Measurements from ENCODE around the gene RNU5B-1.

DNA sequence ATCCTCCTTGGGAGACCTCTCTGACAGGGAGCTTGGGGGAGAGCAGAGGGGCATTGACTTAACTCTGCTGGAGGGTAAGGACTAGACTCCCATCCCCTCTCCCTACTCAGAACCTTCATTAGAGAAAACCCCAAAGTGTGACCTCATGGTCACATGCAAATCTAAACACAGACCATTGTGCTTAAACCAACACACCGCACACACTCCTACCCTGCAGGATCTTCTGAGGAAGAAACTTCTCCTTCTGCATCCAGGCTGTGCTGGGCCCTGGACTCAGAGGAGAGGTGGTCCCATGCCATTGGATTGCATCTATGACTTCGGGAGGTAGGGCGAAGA, 17.0 kb upstream of the RNU5B-1 start:
- TF ChIP-seq MAZ (IDR thresholded peaks at IDR 0.05; ENCODE audit: borderline replicate concordance, low read depth, low read length): no peak
- TF ChIP-seq CTCF (IDR thresholded peaks at IDR 0.05): no peak
- TF ChIP-seq HOXA7 (CRISPR knock-in tag; IDR thresholded peaks at IDR 0.05): no peak
- no peak for TF ChIP-seq NFE2L2 (conservative IDR thresholded peaks at IDR 0.05; ENCODE audit: low read length)
- TF ChIP-seq POLR2AphosphoS2 (conservative IDR thresholded peaks at IDR 0.05; ENCODE audit: low read length): no peak
- no peak for TF ChIP-seq SMC3 (IDR thresholded peaks at IDR 0.05)
- no peak for TF ChIP-seq POLR2A (IDR thresholded peaks at IDR 0.05; ENCODE audit: low read length)
- TF ChIP-seq MAFK (IDR thresholded peaks at IDR 0.05; ENCODE audit: partially characterized antibody): no peak
